ENCODE measurements around the gene ACE.

The ACE gene

DNA sequence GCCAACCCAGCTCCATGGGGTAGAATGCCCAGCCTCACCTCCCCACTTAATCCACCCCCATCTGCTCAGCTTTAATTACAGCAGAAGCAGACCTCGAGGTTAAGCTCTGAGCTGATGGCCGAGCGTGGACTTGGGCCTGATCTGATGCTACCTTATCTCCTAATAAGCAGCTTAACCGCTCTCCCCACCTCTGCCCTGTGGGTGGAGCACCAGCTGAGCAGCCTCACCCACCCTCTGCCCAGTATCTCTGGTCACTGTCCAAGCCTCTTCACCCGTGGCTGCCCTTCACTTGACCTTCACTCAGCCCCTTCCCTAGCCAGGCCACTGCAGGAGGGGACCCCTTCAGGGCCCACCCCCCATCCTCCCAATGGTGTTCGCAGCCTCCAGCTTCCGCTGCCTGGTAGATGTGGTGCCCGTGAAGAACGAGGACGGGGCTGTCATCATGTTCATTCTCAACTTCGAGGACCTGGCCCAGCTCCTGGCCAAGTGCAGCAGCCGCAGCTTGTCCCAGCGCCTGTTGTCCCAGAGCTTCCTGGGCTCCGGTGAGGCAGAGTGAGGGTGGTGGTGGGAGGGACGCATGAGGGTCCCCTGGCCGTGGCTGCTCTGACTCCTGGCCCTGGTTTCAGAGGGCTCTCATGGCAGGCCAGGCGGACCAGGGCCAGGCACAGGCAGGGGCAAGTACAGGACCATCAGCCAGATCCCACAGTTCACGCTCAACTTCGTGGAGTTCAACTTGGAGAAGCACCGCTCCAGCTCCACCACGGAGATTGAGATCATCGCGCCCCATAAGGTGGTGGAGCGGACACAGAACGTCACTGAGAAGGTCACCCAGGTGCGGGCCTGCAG is 53.1 kb downstream of the ACE start:
- no peak for DNase-seq (ENCODE audit: low read depth)
- TF ChIP-seq, protein P1, sequence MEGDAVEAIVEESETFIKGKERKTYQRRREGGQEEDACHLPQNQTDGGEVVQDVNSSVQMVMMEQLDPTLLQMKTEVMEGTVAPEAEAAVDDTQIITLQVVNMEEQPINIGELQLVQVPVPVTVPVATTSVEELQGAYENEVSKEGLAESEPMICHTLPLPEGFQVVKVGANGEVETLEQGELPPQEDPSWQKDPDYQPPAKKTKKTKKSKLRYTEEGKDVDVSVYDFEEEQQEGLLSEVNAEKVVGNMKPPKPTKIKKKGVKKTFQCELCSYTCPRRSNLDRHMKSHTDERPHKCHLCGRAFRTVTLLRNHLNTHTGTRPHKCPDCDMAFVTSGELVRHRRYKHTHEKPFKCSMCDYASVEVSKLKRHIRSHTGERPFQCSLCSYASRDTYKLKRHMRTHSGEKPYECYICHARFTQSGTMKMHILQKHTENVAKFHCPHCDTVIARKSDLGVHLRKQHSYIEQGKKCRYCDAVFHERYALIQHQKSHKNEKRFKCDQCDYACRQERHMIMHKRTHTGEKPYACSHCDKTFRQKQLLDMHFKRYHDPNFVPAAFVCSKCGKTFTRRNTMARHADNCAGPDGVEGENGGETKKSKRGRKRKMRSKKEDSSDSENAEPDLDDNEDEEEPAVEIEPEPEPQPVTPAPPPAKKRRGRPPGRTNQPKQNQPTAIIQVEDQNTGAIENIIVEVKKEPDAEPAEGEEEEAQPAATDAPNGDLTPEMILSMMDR (IDR thresholded peaks at IDR 0.05; ENCODE audit: control insufficient read depth, extremely low read depth, insufficient read depth), result no peak
- H3K4me3 ChIP-seq (ENCODE audit: low read depth, low read length), result no peak overlapping the region

DNA sequence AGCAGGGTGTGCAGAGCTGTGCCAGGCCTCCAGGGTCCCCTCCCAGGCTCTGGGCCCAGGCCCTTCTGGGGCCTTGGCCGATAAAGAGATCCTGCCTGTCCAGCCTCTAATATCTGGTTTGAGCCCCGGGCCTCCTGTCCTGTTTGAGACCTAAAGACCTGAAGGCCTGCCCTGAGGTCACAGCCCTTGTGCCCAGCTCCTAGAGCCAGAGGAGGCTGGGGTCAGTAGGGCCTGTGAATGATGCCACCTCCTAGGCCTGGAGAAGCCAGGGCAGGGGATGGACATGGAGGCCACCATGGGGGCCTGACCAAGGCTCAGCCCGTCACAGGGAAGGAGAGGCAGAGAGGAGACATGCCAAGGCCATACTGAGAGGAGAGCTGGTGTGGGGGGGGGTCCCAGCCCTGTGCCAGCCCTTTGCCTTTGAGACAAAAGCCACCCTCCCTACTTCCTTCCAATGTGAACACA is 53.7 kb downstream of the ACE start:
- H3K4me3 ChIP-seq (ENCODE audit: low read depth, low read length), result no peak overlapping the region
- TF ChIP-seq, protein P1 (IDR thresholded peaks at IDR 0.05; ENCODE audit: control insufficient read depth, extremely low read depth, insufficient read depth), result no peak
- no peak for DNase-seq (ENCODE audit: low read depth)

DNA sequence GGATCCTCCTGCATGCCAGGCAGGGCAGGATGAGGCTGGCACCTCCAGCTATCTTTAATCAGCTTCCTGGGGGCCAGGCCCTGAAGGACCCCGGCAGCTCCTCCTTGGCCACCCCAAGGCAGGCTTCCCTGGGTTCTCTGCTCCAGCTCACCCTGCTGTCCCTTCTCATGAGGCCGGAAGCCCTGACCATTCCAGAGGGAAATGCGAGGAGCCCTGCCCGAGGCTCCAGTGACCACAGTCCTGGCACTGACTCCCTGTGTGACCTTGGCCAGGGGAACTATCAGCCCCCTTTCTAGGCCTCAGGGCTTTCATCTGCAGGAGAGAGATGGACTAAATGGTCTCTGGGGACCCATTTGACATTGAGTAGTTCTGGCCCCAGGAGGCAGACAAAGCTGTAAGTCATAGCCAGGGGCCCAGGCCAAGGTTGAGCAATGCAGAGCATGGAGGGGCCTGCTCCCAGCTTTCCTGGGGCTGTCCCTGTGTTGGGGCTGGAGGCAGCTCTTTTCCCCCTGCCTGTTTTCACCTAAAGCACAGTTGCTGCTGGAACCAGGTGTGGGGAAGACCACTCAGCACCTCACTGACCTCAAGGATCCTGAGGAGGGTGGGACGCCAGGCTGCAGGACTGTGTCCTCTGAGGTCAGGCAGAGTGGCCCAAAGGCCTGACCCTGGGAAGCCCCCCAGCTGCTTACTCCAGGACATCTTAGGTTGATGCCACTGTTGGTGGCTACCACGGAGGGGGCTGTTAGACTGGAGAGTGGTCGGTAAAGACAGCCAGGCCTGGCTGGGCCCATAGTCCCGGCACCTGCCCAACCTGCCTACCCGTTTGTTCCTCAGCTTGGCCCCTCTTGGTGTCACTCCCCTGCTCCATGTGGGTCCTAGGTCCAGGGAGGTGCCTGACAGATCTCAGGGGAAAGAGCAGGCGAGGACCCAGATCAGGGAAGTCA is 54.4 kb downstream of the ACE start:
- TF ChIP-seq, protein P1 (IDR thresholded peaks at IDR 0.05; ENCODE audit: control insufficient read depth, extremely low read depth, insufficient read depth), result no peak
- no peak for DNase-seq (ENCODE audit: low read depth)
- H3K4me3 ChIP-seq (ENCODE audit: low read depth, low read length), result no peak overlapping the region

DNA sequence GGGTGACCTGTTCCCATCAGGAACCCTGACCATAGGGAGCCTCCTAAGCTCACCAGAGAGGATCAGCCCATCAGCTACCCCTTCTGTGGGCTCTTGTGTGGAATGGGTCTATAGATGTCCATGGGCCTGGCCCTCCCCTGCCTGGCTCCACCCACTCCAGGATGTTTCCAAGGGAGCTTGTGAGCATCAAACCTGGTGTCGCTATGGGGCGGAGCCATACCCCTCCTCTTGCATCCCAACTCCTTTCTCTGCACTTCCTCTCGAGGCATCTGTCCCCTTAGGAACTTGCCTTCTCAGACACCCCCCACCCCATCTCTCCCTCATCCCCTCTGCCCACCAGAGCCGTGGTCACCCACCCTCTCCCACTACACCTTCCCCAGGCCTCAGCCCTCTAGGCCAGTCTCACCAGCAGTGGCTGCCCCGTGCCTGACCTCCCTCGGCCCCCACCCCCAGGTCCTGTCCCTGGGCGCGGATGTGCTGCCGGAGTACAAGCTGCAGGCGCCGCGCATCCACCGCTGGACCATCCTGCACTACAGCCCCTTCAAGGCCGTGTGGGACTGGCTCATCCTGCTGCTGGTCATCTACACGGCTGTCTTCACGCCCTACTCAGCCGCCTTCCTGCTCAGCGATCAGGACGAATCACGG is 56.7 kb downstream of the ACE start:
- TF ChIP-seq, protein P1 (IDR thresholded peaks at IDR 0.05; ENCODE audit: control insufficient read depth, extremely low read depth, insufficient read depth), result no peak
- DNase-seq (ENCODE audit: low read depth), result no peak
- no peak overlapping the region for H3K4me3 ChIP-seq (ENCODE audit: low read depth, low read length)

DNA sequence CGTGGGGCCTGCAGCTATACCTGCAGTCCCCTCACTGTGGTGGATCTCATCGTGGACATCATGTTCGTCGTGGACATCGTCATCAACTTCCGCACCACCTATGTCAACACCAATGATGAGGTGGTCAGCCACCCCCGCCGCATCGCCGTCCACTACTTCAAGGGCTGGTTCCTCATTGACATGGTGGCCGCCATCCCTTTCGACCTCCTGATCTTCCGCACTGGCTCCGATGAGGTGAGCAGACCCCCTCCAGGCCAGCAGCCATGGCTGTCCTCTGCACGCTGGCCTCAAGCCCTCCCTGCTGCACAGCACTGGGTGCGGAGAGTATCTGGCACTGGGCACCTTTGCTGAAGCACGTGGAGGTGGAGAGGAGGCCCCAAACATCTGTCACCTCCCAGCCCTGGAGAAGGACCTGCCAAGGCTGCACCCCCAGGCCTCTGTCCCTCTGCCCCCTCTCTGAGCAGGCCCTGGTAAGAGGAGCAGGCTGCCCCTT is 57.3 kb downstream of the ACE start:
- no peak overlapping the region for H3K4me3 ChIP-seq (ENCODE audit: low read depth, low read length)
- no peak for DNase-seq (ENCODE audit: low read depth)
- TF ChIP-seq, protein P1 (IDR thresholded peaks at IDR 0.05; ENCODE audit: control insufficient read depth, extremely low read depth, insufficient read depth), result no peak

DNA sequence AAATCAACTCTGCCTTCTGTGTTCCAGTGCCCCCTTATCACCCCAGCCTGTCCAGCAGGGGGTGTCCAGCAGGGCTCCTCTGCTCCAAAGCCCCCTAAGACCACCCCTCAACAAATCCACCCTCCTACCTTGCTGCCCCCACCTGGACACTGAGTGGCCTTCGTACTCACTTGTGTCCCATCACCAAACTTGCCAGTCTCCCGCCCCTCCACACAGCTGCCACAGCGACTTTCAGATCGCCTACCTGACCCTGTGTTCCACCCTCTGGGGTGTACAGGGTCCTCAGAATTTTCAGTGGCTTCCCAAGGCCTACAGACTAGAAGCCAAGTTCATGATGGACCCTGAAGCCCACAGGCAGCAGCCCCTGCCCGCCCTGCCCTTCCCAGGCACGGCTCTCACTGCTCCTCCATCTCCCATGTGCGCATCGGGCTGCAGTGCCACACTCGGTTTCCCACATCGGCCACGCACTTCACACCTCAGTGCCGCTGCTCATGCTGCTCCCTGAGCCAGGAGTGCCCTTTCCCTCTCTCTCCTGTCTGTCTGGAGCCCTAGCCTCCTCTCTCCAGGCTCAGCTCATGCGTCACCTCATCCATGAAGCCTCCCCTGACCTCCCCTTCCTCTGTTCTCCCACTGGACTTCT is 58.1 kb downstream of the ACE start:
- TF ChIP-seq, protein P1 (IDR thresholded peaks at IDR 0.05; ENCODE audit: control insufficient read depth, extremely low read depth, insufficient read depth), result no peak
- no peak for DNase-seq (ENCODE audit: low read depth)
- H3K4me3 ChIP-seq (ENCODE audit: low read depth, low read length), result no peak overlapping the region
